Endothelial cell of umbilical vein (primary cell): Measurements from ENCODE around the gene DEFB110.

Experiments used
- EZH2 ChIP-seq: IDR thresholded peaks from 2 replicates; pipeline ENCODE4 v1.6.1; 2012; ENCODE audit warnings: borderline replicate concordance, low read depth, mild to moderate bottlenecking, moderate library complexity, low read length, inconsistent platforms; ENCODE audit not compliant: severe bottlenecking
- GATA2 ChIP-seq: IDR thresholded peaks from 2 replicates; pipeline ENCODE4 v1.7.0; 2011; ENCODE audit warnings: low read depth, mild to moderate bottlenecking, moderate library complexity, mixed read lengths, low read length; ENCODE audit not compliant: insufficient read length, insufficient read depth
- JUN ChIP-seq: IDR thresholded peaks from 2 replicates; pipeline ENCODE4 v1.6.1; 2011; ENCODE audit warnings: borderline replicate concordance, low read depth; ENCODE audit not compliant: insufficient read length, insufficient read depth
- MYC ChIP-seq: IDR thresholded peaks from one replicate; pipeline ENCODE4 v1.6.1; 2011; ENCODE audit warnings: mild to moderate bottlenecking, low read depth, low read length
- POLR2A ChIP-seq: IDR thresholded peaks from 2 replicates; pipeline ENCODE4 v1.6.1; 2012; ENCODE audit warnings: low read depth, mild to moderate bottlenecking, control low read depth, low read length
- POLR2AphosphoS5 ChIP-seq: IDR thresholded peaks from 2 replicates; pipeline ENCODE4 v1.6.1; 2012; ENCODE audit warnings: low read depth, mild to moderate bottlenecking, control low read depth, low read length, moderate library complexity; ENCODE audit not compliant: insufficient read depth
- TF ChIP-seq, protein P1 (sequence below), 2 donors: IDR thresholded peaks; 1 replicate in 1 of 2; 2 replicates in 1 of 2; pipeline ENCODE4 v1.5.1; 2011; ENCODE audit warnings: low read length in 2 of 2, mild to moderate bottlenecking in 2 of 2, moderate library complexity in 2 of 2, control low read depth in 1 of 2, inconsistent platforms in 1 of 2, low read depth in 1 of 2; ENCODE audit not compliant: insufficient read depth in 1 of 2; ENCODE audit errors: extremely low read depth in 1 of 2
- TF ChIP-seq, protein P2 (sequence below): IDR thresholded peaks from 2 replicates; pipeline ENCODE4 v1.6.1; 2011; ENCODE audit not compliant: insufficient read depth, insufficient read length

DNA sequence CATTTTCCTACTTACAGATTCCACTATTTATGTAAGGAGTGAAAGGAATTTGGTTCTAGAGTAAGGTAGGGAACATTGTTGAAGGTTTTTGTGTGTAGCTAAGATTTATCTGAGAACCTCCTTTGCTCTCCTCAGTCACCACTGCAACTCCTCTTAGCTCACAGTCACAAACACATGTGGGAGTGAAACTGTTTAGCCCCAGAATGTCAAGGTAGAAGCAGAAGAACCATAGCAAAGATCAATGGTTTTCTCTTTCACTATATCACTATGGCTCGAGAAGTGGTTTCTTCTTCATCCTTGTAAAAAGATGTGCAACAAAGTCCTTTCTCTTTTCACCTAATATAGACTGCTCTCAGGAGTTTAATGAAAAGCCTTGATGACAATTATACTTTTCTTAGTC lies 34.4 kb upstream of the DEFB110 start:
- TF ChIP-seq, protein P1, sequence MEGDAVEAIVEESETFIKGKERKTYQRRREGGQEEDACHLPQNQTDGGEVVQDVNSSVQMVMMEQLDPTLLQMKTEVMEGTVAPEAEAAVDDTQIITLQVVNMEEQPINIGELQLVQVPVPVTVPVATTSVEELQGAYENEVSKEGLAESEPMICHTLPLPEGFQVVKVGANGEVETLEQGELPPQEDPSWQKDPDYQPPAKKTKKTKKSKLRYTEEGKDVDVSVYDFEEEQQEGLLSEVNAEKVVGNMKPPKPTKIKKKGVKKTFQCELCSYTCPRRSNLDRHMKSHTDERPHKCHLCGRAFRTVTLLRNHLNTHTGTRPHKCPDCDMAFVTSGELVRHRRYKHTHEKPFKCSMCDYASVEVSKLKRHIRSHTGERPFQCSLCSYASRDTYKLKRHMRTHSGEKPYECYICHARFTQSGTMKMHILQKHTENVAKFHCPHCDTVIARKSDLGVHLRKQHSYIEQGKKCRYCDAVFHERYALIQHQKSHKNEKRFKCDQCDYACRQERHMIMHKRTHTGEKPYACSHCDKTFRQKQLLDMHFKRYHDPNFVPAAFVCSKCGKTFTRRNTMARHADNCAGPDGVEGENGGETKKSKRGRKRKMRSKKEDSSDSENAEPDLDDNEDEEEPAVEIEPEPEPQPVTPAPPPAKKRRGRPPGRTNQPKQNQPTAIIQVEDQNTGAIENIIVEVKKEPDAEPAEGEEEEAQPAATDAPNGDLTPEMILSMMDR (IDR thresholded peaks at IDR 0.05; ENCODE audit: extremely low read depth in 1 of 2, insufficient read depth in 1 of 2, low read depth in 1 of 2, low read length in 2 of 2), result no peak
- no peak for TF ChIP-seq MYC
- no peak for TF ChIP-seq JUN
- no peak for TF ChIP-seq POLR2AphosphoS5
- TF ChIP-seq EZH2, result no peak
- TF ChIP-seq POLR2A, result no peak
- TF ChIP-seq, protein P2, sequence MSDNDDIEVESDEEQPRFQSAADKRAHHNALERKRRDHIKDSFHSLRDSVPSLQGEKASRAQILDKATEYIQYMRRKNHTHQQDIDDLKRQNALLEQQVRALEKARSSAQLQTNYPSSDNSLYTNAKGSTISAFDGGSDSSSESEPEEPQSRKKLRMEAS, result no peak
- TF ChIP-seq GATA2, result no peak
